Upper lobe of left lung (tissue), 6 donors: ENCODE results near the gene SAT1. TPM values are rescaled to one million over a fixed set of nuclear protein-coding genes. Genes with fewer than 3 reads are reported as not detected.
"Not testable (repeated sequence)": the region's sequence is repeated elsewhere in the genome, so short reads cannot be mapped to it uniquely, and the experiment has no call there.

ENCODE experiments used
- ATAC-seq, 2 donors: fragments of 200-7000 bp; cut with Tn5 transposase; one replicate each; pipeline ENCODE4 v1.9.1; 2022; ENCODE audit warnings: mild to moderate bottlenecking in 2 of 2, moderate library complexity in 2 of 2; ENCODE audit not compliant: low FRiP score in 2 of 2
- DNase-seq, 2 donors: peaks; one replicate each; pipeline ENCODE4 v3.0.0-alpha.2; 2019 to 2020
- H3K27ac ChIP-seq, 4 donors: fragments of 200-600 bp; sonication (generic); one replicate each; pipeline ENCODE4 v1.5.1; 2016 to 2019
- H3K27me3 ChIP-seq, 4 donors: fragments of 200-600 bp; sonication (generic); one replicate each; pipeline ENCODE4 v1.5.1; 2017 to 2019
- H3K36me3 ChIP-seq, 4 donors: fragments of 200-600 bp; sonication (generic); one replicate each; pipeline ENCODE4 v1.5.1; 2016 to 2019
- H3K4me1 ChIP-seq, 4 donors: fragments of 200-600 bp; sonication (generic); one replicate each; pipeline ENCODE4 v1.5.1; 2018 to 2019
- H3K4me3 ChIP-seq, 4 donors: fragments of 200-600 bp; sonication (generic); one replicate each; pipeline ENCODE4 v1.5.1; 2017 to 2019; ENCODE audit warnings: mild to moderate bottlenecking in 2 of 4, moderate library complexity in 1 of 4
- H3K9me3 ChIP-seq, 4 donors: fragments of 200-600 bp; sonication (generic); one replicate each; pipeline ENCODE4 v1.5.1; 2018 to 2019
- CTCF ChIP-seq, 6 experiments: fragments of 450-650 bp in 4 of 6; fragments of 200-600 bp in 2 of 6; sonication (generic) in 2 of 6; IDR thresholded peaks; one replicate each; pipeline ENCODE4 v1.5.1; 2016 to 2019; ENCODE audit warnings: antibody characterized with exemption in 6 of 6
- EP300 ChIP-seq, 4 donors: sonication (generic); formaldehyde crosslinking; IDR thresholded peaks; one replicate each; pipeline ENCODE4 v1.5.1; 2017; ENCODE audit warnings: antibody characterized with exemption in 4 of 4, control low read depth in 2 of 4
- POLR2A ChIP-seq, 4 donors: fragments of 450-650 bp; IDR thresholded peaks; one replicate each; pipeline ENCODE4 v1.5.1; 2016 to 2017; ENCODE audit warnings: antibody characterized with exemption in 4 of 4, mild to moderate bottlenecking in 2 of 4
- POLR2AphosphoS5 ChIP-seq, 2 donors: sonication (generic); formaldehyde crosslinking; IDR thresholded peaks; one replicate each; pipeline ENCODE4 v1.5.1; 2017; ENCODE audit warnings: antibody characterized with exemption in 2 of 2
- WGBS, 2 donors: methylation state at CpG; one replicate each; pipeline ENCODE4 v1.1.5; 2017 to 2018; 5-methylcytosine and 5-hydroxymethylcytosine counted together
- total RNA-seq, 6 donors: library from RNA; depleted of rRNA in 4 of 6; stranded (reverse); fragments of >200 nt in 4 of 6; gene quantifications; one replicate each; pipeline versions ENCODE4 v1.1.0 to v1.2.1, GENCODE V29; 2016 to 2021
- donor health status: DM: no; HTN: no; CAD: no; lungs with moderate emphysema.
- donor health status: DM: no; HTN: yes; CAD: no; lungs with severe emphysema.

SAT1 gene
- total RNA-seq, 6 donors from 2014 or later, result 657 to 1,891 (median 1,145) TPM

GRCh38 chrX:23770142-23770541 is 12.8 kb upstream of the SAT1 start:
- Histone ChIP-seq H3K36me3 (no peaks in the 10 kb centered on the region), H3K27me3 (no peaks in the 10 kb centered on the region), H3K4me3 (no peak overlapping the region), H3K9me3 (no peaks in the 10 kb centered on the region), H3K27ac (no peak overlapping the region), H3K4me1 (peaks cover 0 to 7% (median 0%) of the 10 kb centered on the region in 4 donors)
- TF ChIP-seq EP300 (IDR thresholded peaks at IDR 0.05) (no peak), POLR2A (IDR thresholded peaks at IDR 0.05) (no peak), CTCF (IDR thresholded peaks at IDR 0.05) (no peak), POLR2AphosphoS5 (IDR thresholded peaks at IDR 0.05) (no peak)
- ATAC-seq, result no peak
- WGBS, 2 donors, result 70 to 75% methylated on average over 2 of the region's 2 CpGs
- DNase-seq, result no peak

- not testable (repeated sequence) for H3K27me3 ChIP-seq, H3K4me3 ChIP-seq, DNase-seq, H3K36me3 ChIP-seq, H3K4me1 ChIP-seq, H3K27ac ChIP-seq, ATAC-seq, H3K9me3 ChIP-seq
- 91 to 94% methylated on average over 6 to 7 of the region's 7 CpGs for WGBS, 2 donors
These were observed 11.9 kb upstream of the SAT1 start for GRCh38 chrX:23771086-23771485.

- Histone ChIP-seq H3K4me3 (no peak overlapping the region), H3K27ac (peak overlapping the region in 3 of 4 donors; percentile 62 to 73 (median 71)), H3K36me3 (no peaks in the 10 kb centered on the region), H3K4me1 (peaks cover 0 to 7% (median 0%) of the 10 kb centered on the region in 4 donors), H3K9me3 (no peaks in the 10 kb centered on the region), H3K27me3 (no peaks in the 10 kb centered on the region)
- ATAC-seq, result peak in 1 of 2 donors; percentile 61
- TF ChIP-seq POLR2A (IDR thresholded peaks at IDR 0.05), result no peak
- TF ChIP-seq POLR2AphosphoS5 (IDR thresholded peaks at IDR 0.05), result peak; percentile 37 to 45
- TF ChIP-seq CTCF (IDR thresholded peaks at IDR 0.05), result no peak
- TF ChIP-seq EP300 (IDR thresholded peaks at IDR 0.05), result peak in 1 of 4 donors; percentile 10
- DNase-seq, result peak in 1 of 2 donors; percentile 42
- WGBS, 2 donors, result 57 to 59% methylated on average over 3 of the region's 3 CpGs
These were observed 9.3 kb upstream of the SAT1 start for GRCh38 chrX:23773601-23774175.

- TF ChIP-seq EP300 (IDR thresholded peaks at IDR 0.05), result no peak
- TF ChIP-seq CTCF (IDR thresholded peaks at IDR 0.05), result no peak
- TF ChIP-seq POLR2AphosphoS5 (IDR thresholded peaks at IDR 0.05), result no peak
- TF ChIP-seq POLR2A (IDR thresholded peaks at IDR 0.05), result no peak
- Histone ChIP-seq H3K4me1 (peaks cover 0 to 7% (median 0%) of the 10 kb centered on the region in 4 donors), H3K4me3 (no peak overlapping the region), H3K27ac (no peak overlapping the region), H3K27me3 (no peaks in the 10 kb centered on the region), H3K36me3 (no peaks in the 10 kb centered on the region), H3K9me3 (no peaks in the 10 kb centered on the region)
- ATAC-seq, result no peak
- no peak for DNase-seq
- WGBS, 2 donors, result 78 to 92% methylated on average over 3 of the region's 3 CpGs
These were observed 6.6 kb upstream of the SAT1 start for GRCh38 chrX:23776363-23776762.

- Histone ChIP-seq H3K36me3 (no peaks in the 10 kb centered on the region), H3K4me1 (peaks cover 0 to 7% (median under 1%) of the 10 kb centered on the region in 4 donors), H3K27ac (no peak overlapping the region), H3K27me3 (no peaks in the 10 kb centered on the region), H3K4me3 (no peak overlapping the region), H3K9me3 (no peaks in the 10 kb centered on the region)
- TF ChIP-seq POLR2A (IDR thresholded peaks at IDR 0.05), result no peak
- no peak for TF ChIP-seq CTCF (IDR thresholded peaks at IDR 0.05)
- TF ChIP-seq EP300 (IDR thresholded peaks at IDR 0.05), result no peak
- no peak for TF ChIP-seq POLR2AphosphoS5 (IDR thresholded peaks at IDR 0.05)
- DNase-seq (no peak), ATAC-seq (no peak)
- 71 to 86% methylated on average over 3 to 4 of the region's 4 CpGs for WGBS, 2 donors
These were observed 3.9 kb upstream of the SAT1 start for GRCh38 chrX:23779025-23779424.
